GM12874 (cell line): ENCODE results near the gene FYN.

Source experiments
- CTCF ChIP-seq: IDR thresholded peaks from 2 replicates; pipeline ENCODE4 v1.5.1; 2011; ENCODE audit warnings: low read depth, mild to moderate bottlenecking, control low read depth, low read length, moderate library complexity; ENCODE audit not compliant: insufficient read depth

FYN gene

GRCh38 chr6:111696814-111697213 lies 176.4 kb downstream of the FYN start:
- no peak for TF ChIP-seq CTCF

GRCh38 chr6:111692327-111693164 lies 180.7 kb downstream of the FYN start:
- TF ChIP-seq CTCF: no peak

GRCh38 chr6:111691345-111692225 lies 181.7 kb downstream of the FYN start:
- no peak for TF ChIP-seq CTCF

GRCh38 chr6:111689946-111690345 lies 183.3 kb downstream of the FYN start:
- no peak for TF ChIP-seq CTCF

GRCh38 chr6:111689419-111689818 lies 183.8 kb downstream of the FYN start:
- TF ChIP-seq CTCF: no peak

- TF ChIP-seq CTCF: no peak
These were observed 184.9 kb downstream of the FYN start for GRCh38 chr6:111688331-111688730.

GRCh38 chr6:111687652-111688051 lies 185.6 kb downstream of the FYN start:
- TF ChIP-seq CTCF: no peak
